Type B pancreatic cell (in vitro differentiated cells): ENCODE measurements around the gene ABLIM2. TPM values are rescaled to one million over a fixed set of nuclear protein-coding genes. Genes with fewer than 3 reads are reported as not detected.

Source experiments
- DNase-seq: peaks from one replicate; pipeline ENCODE4 v3.0.0; 2021; ENCODE audit warnings: mixed read lengths; ENCODE audit not compliant: unreplicated experiment; ENCODE audit errors: extremely low spot score
- H3K27ac Mint-ChIP-seq: 2 replicates; pipeline ENCODE4 v1.8.0; 2021; ENCODE audit warnings: mild to moderate bottlenecking, mixed read lengths
- H3K27me3 Mint-ChIP-seq: 2 replicates; pipeline ENCODE4 v1.8.0; 2021; ENCODE audit warnings: mixed read lengths
- H3K36me3 Mint-ChIP-seq: 2 replicates; pipeline ENCODE4 v1.8.0; 2021; ENCODE audit warnings: mixed read lengths
- H3K4me1 Mint-ChIP-seq: one replicate; pipeline ENCODE4 v1.8.0; 2021; ENCODE audit warnings: mixed read lengths; ENCODE audit not compliant: unreplicated experiment
- H3K4me3 Mint-ChIP-seq: 2 replicates; pipeline ENCODE4 v1.8.0; 2021; ENCODE audit warnings: mild to moderate bottlenecking, mixed read lengths
- H3K9me3 Mint-ChIP-seq: 2 replicates; pipeline ENCODE4 v1.8.0; 2021; ENCODE audit warnings: mixed read lengths
- CTCF ChIP-seq: fragments of 200-600 bp; sonication (generic); conservative IDR thresholded peaks from 2 replicates; pipeline ENCODE4 v1.5.0; 2021; ENCODE audit warnings: antibody characterized with exemption, mild to moderate bottlenecking
- total RNA-seq: library from RNA; stranded (reverse); gene quantifications from 2 replicates; pipeline ENCODE4 v1.2.1, GENCODE V29; 2021; ENCODE audit warnings: low replicate concordance

Gene ABLIM2
- total RNA-seq, 1 donor from 2014 or later: 2.6 TPM

GRCh38 chr4:8163436-8164193, 5.0 kb upstream of the ABLIM2 start:
- no peak for DNase-seq
- Mint-ChIP-seq H3K4me1 (peaks cover 25% of the 10 kb centered on the region), H3K36me3 (no peaks in the 10 kb centered on the region), H3K27me3 (peaks cover 23% of the 10 kb centered on the region), H3K27ac (no peak overlapping the region), H3K9me3 (peaks cover 14% of the 10 kb centered on the region), H3K4me3 (no peak overlapping the region)
- no peak for TF ChIP-seq CTCF

GRCh38 chr4:8163026-8163425, 4.4 kb upstream of the ABLIM2 start:
- Mint-ChIP-seq H3K27me3 (peaks cover 23% of the 10 kb centered on the region), H3K4me3 (no peak overlapping the region), H3K27ac (no peak overlapping the region), H3K4me1 (peaks cover 25% of the 10 kb centered on the region), H3K9me3 (peaks cover 9% of the 10 kb centered on the region), H3K36me3 (no peaks in the 10 kb centered on the region)
- no peak for DNase-seq
- TF ChIP-seq CTCF: no peak

- no peak overlapping the region for H3K4me3 Mint-ChIP-seq
Observed at GRCh38 chr4:8162625-8163024, 4.0 kb upstream of the ABLIM2 start.

GRCh38 chr4:8160572-8160971, 2.0 kb upstream of the ABLIM2 start:
- Mint-ChIP-seq H3K4me3 (peak overlapping the region; percentile 84), H3K27ac (peak overlapping the region; percentile 54), H3K9me3 (no peaks in the 10 kb centered on the region), H3K36me3 (no peaks in the 10 kb centered on the region), H3K27me3 (peaks cover 40% of the 10 kb centered on the region), H3K4me1 (peaks cover 15% of the 10 kb centered on the region)
- TF ChIP-seq CTCF: no peak
- DNase-seq: no peak

More at GRCh38 chr4:8162625-8163024, 4.0 kb upstream of the ABLIM2 start:
- TF ChIP-seq CTCF: no peak
- no peaks in the 10 kb centered on the region for H3K36me3 Mint-ChIP-seq
- no peak for DNase-seq
- H3K9me3 Mint-ChIP-seq: peaks cover 5% of the 10 kb centered on the region
- peaks cover 25% of the 10 kb centered on the region for H3K27me3 Mint-ChIP-seq
- H3K4me1 Mint-ChIP-seq: peaks cover 22% of the 10 kb centered on the region
- no peak overlapping the region for H3K27ac Mint-ChIP-seq

GRCh38 chr4:8160233-8160560, 1.6 kb upstream of the ABLIM2 start:
- Mint-ChIP-seq H3K4me3 (peak overlapping the region; percentile 81), H3K9me3 (no peaks in the 10 kb centered on the region), H3K27ac (no peak overlapping the region), H3K36me3 (no peaks in the 10 kb centered on the region), H3K27me3 (peaks cover 44% of the 10 kb centered on the region), H3K4me1 (peaks cover 15% of the 10 kb centered on the region)
- no peak for TF ChIP-seq CTCF
- DNase-seq: no peak
